H1 (cell line): ENCODE measurements around the gene SCARB1. TPM values are rescaled to one million over a fixed set of nuclear protein-coding genes. Genes with fewer than 3 reads are reported as not detected.
"Not testable (repeated sequence)": the region's sequence is repeated elsewhere in the genome, so short reads cannot be mapped to it uniquely, and the experiment has no call there.

Experiments
- CTCF ChIA-PET: fragments of 300-600 bp; sonication (Branson Sonifier 250); formaldehyde crosslinking; loops from one replicate; lab custom pipeline; 2021; ENCODE audit not compliant: partially characterized antibody; lab: Charles Lee
- POLR2A ChIA-PET: fragments of 300-600 bp; sonication (Branson Sonifier 250); formaldehyde crosslinking; loops from one replicate; lab custom pipeline; 2021; ENCODE audit warnings: inconsistent platforms; ENCODE audit not compliant: partially characterized antibody; lab: Charles Lee
- DNase-seq, 2 experiments: peaks; one replicate each; pipeline versions ENCODE4 v3.0.0 to v3.0.0-alpha.2; 2010 to 2022; ENCODE audit warnings: low spot score in 2 of 2, low read depth in 1 of 2, mixed read lengths in 1 of 2
- FAIRE-seq: peaks from 2 replicates; lab custom pipeline; 2011; peaks lifted over from hg19 to GRCh38; lab: Jason Lieb, UNC
- H2AFZ ChIP-seq: 2 replicates; pipeline ENCODE4 v1.8.1; 2012; ENCODE audit warnings: low read length, inconsistent platforms
- H2AK5ac ChIP-seq: 2 replicates; pipeline ENCODE4 v1.6.1; 2013; ENCODE audit warnings: low read depth, low read length
- H2BK120ac ChIP-seq: replicated peaks from 2 replicates; pipeline ENCODE3; 2013; ENCODE audit warnings: low read depth, low read length, inconsistent platforms
- H2BK12ac ChIP-seq: 2 replicates; pipeline ENCODE4 v1.6.1; 2013; ENCODE audit warnings: low read depth, low read length
- H2BK15ac ChIP-seq: 2 replicates; pipeline ENCODE4 v1.6.1; 2013; ENCODE audit warnings: low read length
- H2BK20ac ChIP-seq: 2 replicates; pipeline ENCODE4 v1.6.1; 2013; ENCODE audit warnings: low read length
- H2BK5ac ChIP-seq: 2 replicates; pipeline ENCODE4 v1.6.1; 2013; ENCODE audit warnings: low read depth, low read length
- H3K14ac ChIP-seq: 2 replicates; pipeline ENCODE4 v1.6.1; 2013; ENCODE audit warnings: inconsistent platforms; ENCODE audit not compliant: insufficient read length
- H3K18ac ChIP-seq: 2 replicates; pipeline ENCODE4 v1.6.1; 2013; ENCODE audit warnings: low read length; ENCODE audit errors: extremely low read depth
- H3K23ac ChIP-seq: 2 replicates; pipeline ENCODE4 v1.6.1; 2013; ENCODE audit warnings: inconsistent platforms; ENCODE audit not compliant: insufficient read length
- H3K23me2 ChIP-seq: 2 replicates; pipeline ENCODE4 v1.6.1; 2013; ENCODE audit warnings: low read depth, low read length
- H3K27ac ChIP-seq: 2 replicates; pipeline ENCODE4 v1.6.1; 2011; ENCODE audit warnings: low read depth, low read length, inconsistent platforms
- H3K27me3 ChIP-seq, 4 experiments: replicated peaks in 1 of 4; 1 replicate in 1 of 4; 2 replicates in 3 of 4; pipeline versions ENCODE4 v1.6.1 to v1.8.1; 2011 to 2013; ENCODE audit warnings: low read length in 3 of 4, mild to moderate bottlenecking in 3 of 4, inconsistent platforms in 2 of 4, mixed read lengths in 2 of 4, moderate library complexity in 1 of 4; ENCODE audit not compliant: control insufficient read depth in 3 of 4, insufficient read depth in 3 of 4; ENCODE audit errors: extremely low read depth in 1 of 4
- H3K36me3 ChIP-seq, 4 experiments: 2 replicates each; pipeline versions ENCODE4 v1.6.1 to v1.8.1; 2011 to 2013; ENCODE audit warnings: mild to moderate bottlenecking in 4 of 4, low read length in 3 of 4, moderate library complexity in 2 of 4, control low read depth in 1 of 4, inconsistent platforms in 1 of 4; ENCODE audit not compliant: insufficient read depth in 4 of 4, control insufficient read depth in 2 of 4
- H3K4ac ChIP-seq: replicated peaks from 2 replicates; pipeline ENCODE3; 2013; ENCODE audit warnings: low read length, low read depth, mixed read lengths, inconsistent platforms; ENCODE audit not compliant: insufficient read length
- H3K4me1 ChIP-seq, 4 experiments: replicated peaks in 1 of 4; 1 replicate in 1 of 4; 2 replicates in 3 of 4; pipeline versions ENCODE4 v1.6.1 to v1.8.1; 2011 to 2013; ENCODE audit warnings: low read length in 3 of 4, inconsistent platforms in 2 of 4, mixed read lengths in 1 of 4; ENCODE audit not compliant: insufficient read depth in 4 of 4, control insufficient read depth in 3 of 4
- H3K4me2 ChIP-seq, 2 experiments: 2 replicates each; pipeline versions ENCODE4 v1.6.1 to v1.8.1; 2011 to 2013; ENCODE audit warnings: low read depth in 2 of 2, low read length in 2 of 2, control low read depth in 1 of 2, inconsistent platforms in 1 of 2, mild to moderate bottlenecking in 1 of 2; ENCODE audit not compliant: insufficient read depth in 1 of 2
- H3K4me3 ChIP-seq, 4 experiments: fragments of 200-600, 300-600 bp in 1 of 4; sonication (generic), shearing (Covaris generic), sonication (Bioruptor Twin) in 1 of 4; 2 replicates each; pipeline versions ENCODE4 v1.5.1 to v1.8.1; 2011 to 2016; ENCODE audit warnings: low read length in 4 of 4, low read depth in 3 of 4, control low read depth in 2 of 4, inconsistent platforms in 2 of 4, mild to moderate bottlenecking in 2 of 4, mixed read lengths in 1 of 4, moderate library complexity in 1 of 4; ENCODE audit not compliant: insufficient read depth in 2 of 4; ENCODE audit errors: extremely low read depth in 1 of 4
- H3K56ac ChIP-seq: replicated peaks from 2 replicates; pipeline ENCODE3; 2013; ENCODE audit warnings: low read depth, mild to moderate bottlenecking, mixed read lengths, low read length, inconsistent platforms; ENCODE audit not compliant: insufficient read length
- H3K79me1 ChIP-seq: 2 replicates; pipeline ENCODE4 v1.6.1; 2013; ENCODE audit warnings: low read depth, low read length, control low read depth
- H3K79me2 ChIP-seq, 2 experiments: 2 replicates each; pipeline versions ENCODE4 v1.6.1 to v1.8.1; 2012 to 2013; ENCODE audit warnings: low read length in 2 of 2, mild to moderate bottlenecking in 2 of 2, inconsistent platforms in 1 of 2; ENCODE audit not compliant: insufficient read depth in 2 of 2, control insufficient read depth in 1 of 2
- H3K9ac ChIP-seq, 4 experiments: replicated peaks in 1 of 4; 1 replicate in 1 of 4; 2 replicates in 3 of 4; pipeline versions ENCODE4 v1.6.1 to v1.8.1; 2011 to 2013; ENCODE audit warnings: low read depth in 3 of 4, low read length in 3 of 4, control low read depth in 2 of 4, mild to moderate bottlenecking in 2 of 4, moderate library complexity in 2 of 4, inconsistent platforms in 1 of 4; ENCODE audit errors: extremely low read depth in 1 of 4
- H3K9me3 ChIP-seq, 2 experiments: 2 replicates each; pipeline versions ENCODE4 v1.6.1 to v1.8.1; 2012 to 2013; ENCODE audit warnings: mild to moderate bottlenecking in 2 of 2, moderate library complexity in 2 of 2, control low read depth in 1 of 2, inconsistent platforms in 1 of 2, low read depth in 1 of 2, low read length in 1 of 2, mixed read lengths in 1 of 2; ENCODE audit not compliant: insufficient read depth in 2 of 2
- H4K20me1 ChIP-seq, 2 experiments: replicated peaks in 1 of 2; 2 replicates each; pipeline versions ENCODE3 to v1.8.1; 2011 to 2013; ENCODE audit warnings: inconsistent platforms in 2 of 2, low read length in 2 of 2, mild to moderate bottlenecking in 1 of 2; ENCODE audit not compliant: insufficient read depth in 2 of 2, control insufficient read depth in 1 of 2
- H4K5ac ChIP-seq: 2 replicates; pipeline ENCODE4 v1.6.1; 2013; ENCODE audit warnings: low read length, low read depth, mixed read lengths, inconsistent platforms; ENCODE audit not compliant: insufficient read length
- H4K8ac ChIP-seq: 2 replicates; pipeline ENCODE4 v1.8.0; 2013; ENCODE audit warnings: mild to moderate bottlenecking, moderate library complexity, low read length, inconsistent platforms; ENCODE audit not compliant: insufficient read depth; ENCODE audit errors: extremely low read depth
- H4K91ac ChIP-seq: replicated peaks from 2 replicates; pipeline ENCODE3; 2013; ENCODE audit warnings: low read length, mixed read lengths, inconsistent platforms; ENCODE audit not compliant: insufficient read length
- WGBS, 2 experiments: shearing (Covaris generic) in 1 of 2; methylation state at CpG; one replicate each; pipeline versions ENCODE4 v1.1.6 to v1.1.7; 2013 to 2015; ENCODE audit warnings: low lambda C conversion rate in 2 of 2, mixed read lengths in 2 of 2, inconsistent platforms in 1 of 2, low coverage in 1 of 2, missing lambda C conversion rate in 1 of 2; ENCODE audit not compliant: insufficient replicate concordance in 2 of 2, insufficient coverage in 1 of 2, insufficient read length in 1 of 2; ENCODE audit errors: extremely low coverage in 1 of 2, missing lambda C conversion rate in 1 of 2; 5-methylcytosine and 5-hydroxymethylcytosine counted together
- polyA plus RNA-seq, 7 experiments: library from polyadenylated mRNA; depleted of rRNA in 3 of 7; stranded (reverse) in 5 of 7; unstranded in 2 of 7; fragments of >200 nt in 5 of 7; fragments of 200-250 nt in 2 of 7; gene quantifications; 1 replicate in 5 of 7; 2 replicates in 1 of 7; 4 replicates in 1 of 7; pipeline versions ENCODE4 v1.2.1 to v1.2.3, GENCODE V29; 2011 to 2013; ENCODE audit warnings: missing spikeins in 2 of 7, mixed read lengths in 2 of 7
- total RNA-seq: library from RNA; stranded (reverse); fragmentation: NEBNext Ultra II Directional; extraction: Animal tissue kit (Norgen Biotek cat#: 25700); gene quantifications from 2 replicates; pipeline ENCODE4 v1.2.1, GENCODE V29; 2021

Gene SCARB1
- total and polyA plus RNA-seq, 2 of the 8 experiments (the other 6 are each of a cell fraction or from before 2014, with no cell fraction given), result 45.3 to 57.1 TPM

GRCh38 chr12:124900345-124900795 lies 36.7 kb upstream of the SCARB1 start:
- not testable (repeated sequence) for H3K23me2 ChIP-seq
- 90% methylated on average over 8 of the region's 8 CpGs; no CpG with 5 or more reads in 1 of the 2 experiments for WGBS, 2 experiments
- POLR2A ChIA-PET, result interaction anchor here (1.5 to 5.1 kb wide), 3 partner anchors 10 to 15 kb away, joined by 3 to 34 read pairs (median 12); partner anchors contain the start of gene UBC

More at GRCh38 chr12:124900345-124900795, 36.7 kb upstream of the SCARB1 start:
- not testable (repeated sequence) for H2AFZ ChIP-seq, H4K20me1 ChIP-seq, H3K36me3 ChIP-seq, H3K27ac ChIP-seq, H3K27me3 ChIP-seq, H3K18ac ChIP-seq, DNase-seq, H2AK5ac ChIP-seq, H3K56ac ChIP-seq, H3K9ac ChIP-seq, H4K8ac ChIP-seq, H3K14ac ChIP-seq, H2BK5ac ChIP-seq, H3K4ac ChIP-seq, H4K5ac ChIP-seq, H3K9me3 ChIP-seq, H3K23ac ChIP-seq, FAIRE-seq, H4K91ac ChIP-seq, H3K79me1 ChIP-seq, H2BK20ac ChIP-seq, H2BK120ac ChIP-seq, H3K79me2 ChIP-seq, H3K4me2 ChIP-seq, H3K4me3 ChIP-seq, H3K4me1 ChIP-seq, H2BK12ac ChIP-seq, H2BK15ac ChIP-seq
- CTCF ChIA-PET, result interaction anchor here (0.6 to 2.8 kb wide), 22 partner anchors 8 to 466 kb away, joined by 3 to 10 read pairs (median 4); no protein-coding TSS in a partner anchor
